H1 (cell line): ENCODE data around the gene XIAP. TPM values are rescaled to one million over a fixed set of nuclear protein-coding genes. Genes with fewer than 3 reads are reported as not detected.

ENCODE experiments used
- CTCF ChIA-PET: fragments of 300-600 bp; sonication (Branson Sonifier 250); formaldehyde crosslinking; loops from one replicate; lab custom pipeline; 2021; ENCODE audit not compliant: partially characterized antibody; lab: Charles Lee
- POLR2A ChIA-PET: fragments of 300-600 bp; sonication (Branson Sonifier 250); formaldehyde crosslinking; loops from one replicate; lab custom pipeline; 2021; ENCODE audit warnings: inconsistent platforms; ENCODE audit not compliant: partially characterized antibody; lab: Charles Lee
- DNase-seq, 2 experiments: peaks; one replicate each; pipeline versions ENCODE4 v3.0.0 to v3.0.0-alpha.2; 2010 to 2022; ENCODE audit warnings: low spot score in 2 of 2, low read depth in 1 of 2, mixed read lengths in 1 of 2
- FAIRE-seq: peaks from 2 replicates; lab custom pipeline; 2011; peaks lifted over from hg19 to GRCh38; lab: Jason Lieb, UNC
- H2AFZ ChIP-seq: 2 replicates; pipeline ENCODE4 v1.8.1; 2012; ENCODE audit warnings: low read length, inconsistent platforms
- H2AK5ac ChIP-seq: 2 replicates; pipeline ENCODE4 v1.6.1; 2013; ENCODE audit warnings: low read depth, low read length
- H2BK120ac ChIP-seq: replicated peaks from 2 replicates; pipeline ENCODE3; 2013; ENCODE audit warnings: low read depth, low read length, inconsistent platforms
- H2BK12ac ChIP-seq: 2 replicates; pipeline ENCODE4 v1.6.1; 2013; ENCODE audit warnings: low read depth, low read length
- H2BK15ac ChIP-seq: 2 replicates; pipeline ENCODE4 v1.6.1; 2013; ENCODE audit warnings: low read length
- H2BK20ac ChIP-seq: 2 replicates; pipeline ENCODE4 v1.6.1; 2013; ENCODE audit warnings: low read length
- H2BK5ac ChIP-seq: 2 replicates; pipeline ENCODE4 v1.6.1; 2013; ENCODE audit warnings: low read depth, low read length
- H3K14ac ChIP-seq: 2 replicates; pipeline ENCODE4 v1.6.1; 2013; ENCODE audit warnings: inconsistent platforms; ENCODE audit not compliant: insufficient read length
- H3K18ac ChIP-seq: 2 replicates; pipeline ENCODE4 v1.6.1; 2013; ENCODE audit warnings: low read length; ENCODE audit errors: extremely low read depth
- H3K23ac ChIP-seq: 2 replicates; pipeline ENCODE4 v1.6.1; 2013; ENCODE audit warnings: inconsistent platforms; ENCODE audit not compliant: insufficient read length
- H3K23me2 ChIP-seq: 2 replicates; pipeline ENCODE4 v1.6.1; 2013; ENCODE audit warnings: low read depth, low read length
- H3K27ac ChIP-seq: 2 replicates; pipeline ENCODE4 v1.6.1; 2011; ENCODE audit warnings: low read depth, low read length, inconsistent platforms
- H3K27me3 ChIP-seq, 4 experiments: replicated peaks in 1 of 4; 1 replicate in 1 of 4; 2 replicates in 3 of 4; pipeline versions ENCODE4 v1.6.1 to v1.8.1; 2011 to 2013; ENCODE audit warnings: low read length in 3 of 4, mild to moderate bottlenecking in 3 of 4, inconsistent platforms in 2 of 4, mixed read lengths in 2 of 4, moderate library complexity in 1 of 4; ENCODE audit not compliant: control insufficient read depth in 3 of 4, insufficient read depth in 3 of 4; ENCODE audit errors: extremely low read depth in 1 of 4
- H3K36me3 ChIP-seq, 4 experiments: 2 replicates each; pipeline versions ENCODE4 v1.6.1 to v1.8.1; 2011 to 2013; ENCODE audit warnings: mild to moderate bottlenecking in 4 of 4, low read length in 3 of 4, moderate library complexity in 2 of 4, control low read depth in 1 of 4, inconsistent platforms in 1 of 4; ENCODE audit not compliant: insufficient read depth in 4 of 4, control insufficient read depth in 2 of 4
- H3K4ac ChIP-seq: replicated peaks from 2 replicates; pipeline ENCODE3; 2013; ENCODE audit warnings: low read length, low read depth, mixed read lengths, inconsistent platforms; ENCODE audit not compliant: insufficient read length
- H3K4me1 ChIP-seq, 4 experiments: replicated peaks in 1 of 4; 1 replicate in 1 of 4; 2 replicates in 3 of 4; pipeline versions ENCODE4 v1.6.1 to v1.8.1; 2011 to 2013; ENCODE audit warnings: low read length in 3 of 4, inconsistent platforms in 2 of 4, mixed read lengths in 1 of 4; ENCODE audit not compliant: insufficient read depth in 4 of 4, control insufficient read depth in 3 of 4
- H3K4me2 ChIP-seq, 2 experiments: 2 replicates each; pipeline versions ENCODE4 v1.6.1 to v1.8.1; 2011 to 2013; ENCODE audit warnings: low read depth in 2 of 2, low read length in 2 of 2, control low read depth in 1 of 2, inconsistent platforms in 1 of 2, mild to moderate bottlenecking in 1 of 2; ENCODE audit not compliant: insufficient read depth in 1 of 2
- H3K4me3 ChIP-seq, 4 experiments: fragments of 200-600, 300-600 bp in 1 of 4; sonication (generic), shearing (Covaris generic), sonication (Bioruptor Twin) in 1 of 4; 2 replicates each; pipeline versions ENCODE4 v1.5.1 to v1.8.1; 2011 to 2016; ENCODE audit warnings: low read length in 4 of 4, low read depth in 3 of 4, control low read depth in 2 of 4, inconsistent platforms in 2 of 4, mild to moderate bottlenecking in 2 of 4, mixed read lengths in 1 of 4, moderate library complexity in 1 of 4; ENCODE audit not compliant: insufficient read depth in 2 of 4; ENCODE audit errors: extremely low read depth in 1 of 4
- H3K56ac ChIP-seq: replicated peaks from 2 replicates; pipeline ENCODE3; 2013; ENCODE audit warnings: low read depth, mild to moderate bottlenecking, mixed read lengths, low read length, inconsistent platforms; ENCODE audit not compliant: insufficient read length
- H3K79me1 ChIP-seq: 2 replicates; pipeline ENCODE4 v1.6.1; 2013; ENCODE audit warnings: low read depth, low read length, control low read depth
- H3K79me2 ChIP-seq, 2 experiments: 2 replicates each; pipeline versions ENCODE4 v1.6.1 to v1.8.1; 2012 to 2013; ENCODE audit warnings: low read length in 2 of 2, mild to moderate bottlenecking in 2 of 2, inconsistent platforms in 1 of 2; ENCODE audit not compliant: insufficient read depth in 2 of 2, control insufficient read depth in 1 of 2
- H3K9ac ChIP-seq, 4 experiments: replicated peaks in 1 of 4; 1 replicate in 1 of 4; 2 replicates in 3 of 4; pipeline versions ENCODE4 v1.6.1 to v1.8.1; 2011 to 2013; ENCODE audit warnings: low read depth in 3 of 4, low read length in 3 of 4, control low read depth in 2 of 4, mild to moderate bottlenecking in 2 of 4, moderate library complexity in 2 of 4, inconsistent platforms in 1 of 4; ENCODE audit errors: extremely low read depth in 1 of 4
- H3K9me3 ChIP-seq, 2 experiments: 2 replicates each; pipeline versions ENCODE4 v1.6.1 to v1.8.1; 2012 to 2013; ENCODE audit warnings: mild to moderate bottlenecking in 2 of 2, moderate library complexity in 2 of 2, control low read depth in 1 of 2, inconsistent platforms in 1 of 2, low read depth in 1 of 2, low read length in 1 of 2, mixed read lengths in 1 of 2; ENCODE audit not compliant: insufficient read depth in 2 of 2
- H4K20me1 ChIP-seq, 2 experiments: replicated peaks in 1 of 2; 2 replicates each; pipeline versions ENCODE3 to v1.8.1; 2011 to 2013; ENCODE audit warnings: inconsistent platforms in 2 of 2, low read length in 2 of 2, mild to moderate bottlenecking in 1 of 2; ENCODE audit not compliant: insufficient read depth in 2 of 2, control insufficient read depth in 1 of 2
- H4K5ac ChIP-seq: 2 replicates; pipeline ENCODE4 v1.6.1; 2013; ENCODE audit warnings: low read length, low read depth, mixed read lengths, inconsistent platforms; ENCODE audit not compliant: insufficient read length
- H4K8ac ChIP-seq: 2 replicates; pipeline ENCODE4 v1.8.0; 2013; ENCODE audit warnings: mild to moderate bottlenecking, moderate library complexity, low read length, inconsistent platforms; ENCODE audit not compliant: insufficient read depth; ENCODE audit errors: extremely low read depth
- H4K91ac ChIP-seq: replicated peaks from 2 replicates; pipeline ENCODE3; 2013; ENCODE audit warnings: low read length, mixed read lengths, inconsistent platforms; ENCODE audit not compliant: insufficient read length
- BCL11A ChIP-seq, 2 experiments: IDR thresholded peaks; one replicate each; pipeline ENCODE4 v1.6.1; 2011; ENCODE audit warnings: low read depth in 2 of 2, low read length in 2 of 2, mild to moderate bottlenecking in 2 of 2
- GTF2F1 ChIP-seq: IDR thresholded peaks from 2 replicates; pipeline ENCODE4 v1.6.1; 2012; ENCODE audit warnings: low read depth, low read length, improper control_type of control experiment, borderline replicate concordance
- WGBS, 2 experiments: shearing (Covaris generic) in 1 of 2; methylation state at CpG; one replicate each; pipeline versions ENCODE4 v1.1.6 to v1.1.7; 2013 to 2015; ENCODE audit warnings: low lambda C conversion rate in 2 of 2, mixed read lengths in 2 of 2, inconsistent platforms in 1 of 2, low coverage in 1 of 2, missing lambda C conversion rate in 1 of 2; ENCODE audit not compliant: insufficient replicate concordance in 2 of 2, insufficient coverage in 1 of 2, insufficient read length in 1 of 2; ENCODE audit errors: extremely low coverage in 1 of 2, missing lambda C conversion rate in 1 of 2; 5-methylcytosine and 5-hydroxymethylcytosine counted together
- polyA plus RNA-seq, 7 experiments: library from polyadenylated mRNA; depleted of rRNA in 3 of 7; stranded (reverse) in 5 of 7; unstranded in 2 of 7; fragments of >200 nt in 5 of 7; fragments of 200-250 nt in 2 of 7; gene quantifications; 1 replicate in 5 of 7; 2 replicates in 1 of 7; 4 replicates in 1 of 7; pipeline versions ENCODE4 v1.2.1 to v1.2.3, GENCODE V29; 2011 to 2013; ENCODE audit warnings: missing spikeins in 2 of 7, mixed read lengths in 2 of 7
- total RNA-seq: library from RNA; stranded (reverse); fragmentation: NEBNext Ultra II Directional; extraction: Animal tissue kit (Norgen Biotek cat#: 25700); gene quantifications from 2 replicates; pipeline ENCODE4 v1.2.1, GENCODE V29; 2021

Gene XIAP
- total and polyA plus RNA-seq, 2 of the 8 experiments (the other 6 are each of a cell fraction or from before 2014, with no cell fraction given) = 5.9 to 44.7 TPM

DNA sequence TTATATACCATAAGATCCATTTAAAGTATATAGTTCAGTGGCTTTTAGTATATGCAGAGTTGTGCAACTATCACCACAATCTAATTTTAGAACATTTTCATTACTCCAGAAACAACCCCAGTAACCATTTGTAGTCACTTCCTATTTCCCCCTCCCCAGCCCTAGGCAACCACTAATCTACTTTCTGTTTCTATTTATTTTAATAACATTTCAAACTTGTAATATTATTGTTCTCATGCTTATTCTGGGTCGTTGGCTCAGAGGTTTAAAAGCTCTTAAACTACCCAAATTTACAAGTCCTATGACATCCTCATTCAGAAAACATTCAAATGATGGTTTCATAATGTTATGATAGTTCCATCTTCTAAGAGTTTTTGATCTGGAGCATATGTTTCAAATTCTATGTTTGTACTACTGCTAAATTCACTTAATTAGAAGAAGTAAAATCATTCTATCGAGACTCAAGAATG lies 18.4 kb downstream of the XIAP start:
- no peak overlapping the region for H4K8ac ChIP-seq
- 0 out of 4 replicates have a peak, but pooled peaks cover 0 to 8% of the 10 kb centered on the region in 2 experiments for H3K79me2 ChIP-seq
- H3K79me1 ChIP-seq = no peaks in the 10 kb centered on the region
- H3K23me2 ChIP-seq = no peaks in the 10 kb centered on the region
- H2AFZ ChIP-seq = no peak overlapping the region
- FAIRE-seq (no peak), DNase-seq (no peak)
- no peak overlapping the region for H3K4ac ChIP-seq
- no peak overlapping the region for H3K18ac ChIP-seq
- ChIA-PET POLR2A (interaction anchor here (0.6 to 0.7 kb wide), 2 partner anchors 9 to 17 kb away, joined by 3 to 4 read pairs; no protein-coding TSS in a partner anchor), CTCF (interaction anchor here (1.2 kb wide), 1 partner anchor 45 kb away, joined by 4 read pairs; no protein-coding TSS in a partner anchor)
- H3K27ac ChIP-seq = no peak overlapping the region
- H3K4me2 ChIP-seq = no peak overlapping the region
- no peaks in the 10 kb centered on the region for H4K20me1 ChIP-seq
- H2BK12ac ChIP-seq = no peak overlapping the region
- no peak overlapping the region for H3K23ac ChIP-seq
- H3K27me3 ChIP-seq = no peaks in the 10 kb centered on the region
- no peak overlapping the region for H3K14ac ChIP-seq
- no peak overlapping the region for H4K91ac ChIP-seq
- H2BK20ac ChIP-seq = no peak overlapping the region
- WGBS, 2 experiments = 77% methylated on average over 2 of the region's 2 CpGs; no CpG with 5 or more reads in 1 of the 2 experiments
- no peaks in the 10 kb centered on the region for H3K4me1 ChIP-seq
- H4K5ac ChIP-seq = no peak overlapping the region
- no peak overlapping the region for H3K9ac ChIP-seq
- H3K56ac ChIP-seq = no peak overlapping the region
- no peak overlapping the region for H2BK15ac ChIP-seq
- H3K36me3 ChIP-seq = no peaks in the 10 kb centered on the region
- H3K9me3 ChIP-seq = no peaks in the 10 kb centered on the region
- H2BK5ac ChIP-seq = no peak overlapping the region
- H2AK5ac ChIP-seq = no peak overlapping the region
- H3K4me3 ChIP-seq = no peak overlapping the region
- H2BK120ac ChIP-seq = no peak overlapping the region
- TF ChIP-seq GTF2F1 = no peak
- TF ChIP-seq BCL11A (IDR thresholded peaks at IDR 0.05; ENCODE audit: low read depth in 2 of 2, low read length in 2 of 2) = no peak
